Spleen (tissue), 11 donors: Measurements from ENCODE around the gene GRK3. TPM values are rescaled to one million over a fixed set of nuclear protein-coding genes. Genes with fewer than 3 reads are reported as not detected.
A peak's percentile ranks its signal among the peaks of the same experiment; 100 is the strongest.

Experiments used
- DNase-seq: peaks from one replicate; pipeline ENCODE4 v3.0.0-alpha.2; 2020
- H3K27ac ChIP-seq, 8 donors: fragments of 200-600 bp; sonication (generic) in 7 of 8; 1 replicate in 4 of 8; 2 replicates in 4 of 8; pipeline versions ENCODE4 v1.5.0 to v1.8.0; 2016 to 2021; ENCODE audit warnings: inconsistent platforms in 4 of 8, mild to moderate bottlenecking in 4 of 8, moderate library complexity in 1 of 8
- H3K27me3 ChIP-seq, 7 donors: fragments of 200-600 bp; sonication (generic) in 6 of 7; replicated peaks in 1 of 7; 1 replicate in 4 of 7; 2 replicates in 3 of 7; pipeline versions ENCODE4 v1.5.0 to v1.8.0; 2016 to 2021; ENCODE audit warnings: inconsistent platforms in 3 of 7, mild to moderate bottlenecking in 1 of 7
- H3K36me3 ChIP-seq, 6 donors: fragments of 200-600 bp; sonication (generic) in 5 of 6; 1 replicate in 4 of 6; 2 replicates in 2 of 6; pipeline versions ENCODE4 v1.5.0 to v1.8.0; 2016 to 2021; ENCODE audit warnings: inconsistent platforms in 2 of 6
- H3K4me1 ChIP-seq, 6 donors: fragments of 200-600 bp; sonication (generic) in 5 of 6; 1 replicate in 3 of 6; 2 replicates in 3 of 6; pipeline versions ENCODE4 v1.5.0 to v1.8.0; 2016 to 2021; ENCODE audit warnings: inconsistent platforms in 3 of 6
- H3K4me3 ChIP-seq, 8 donors: fragments of 200-600 bp; sonication (generic) in 7 of 8; 1 replicate in 4 of 8; 2 replicates in 4 of 8; pipeline versions ENCODE4 v1.5.0 to v1.8.0; 2016 to 2021; ENCODE audit warnings: inconsistent platforms in 4 of 8, mild to moderate bottlenecking in 4 of 8, moderate library complexity in 2 of 8
- H3K9me3 ChIP-seq, 8 donors: fragments of 200-600 bp; sonication (generic) in 7 of 8; 1 replicate in 4 of 8; 2 replicates in 4 of 8; pipeline versions ENCODE4 v1.5.0 to v1.8.0; 2016 to 2021; ENCODE audit warnings: inconsistent platforms in 4 of 8
- POLR2A ChIP-seq, 3 donors: fragments of 450-650 bp; IDR thresholded peaks; one replicate each; pipeline ENCODE4 v1.5.1; 2017; ENCODE audit warnings: antibody characterized with exemption in 3 of 3, mild to moderate bottlenecking in 1 of 3
- POLR2AphosphoS5 ChIP-seq, 3 donors: sonication (generic); formaldehyde crosslinking; IDR thresholded peaks; one replicate each; pipeline ENCODE4 v1.5.1; 2017; ENCODE audit warnings: antibody characterized with exemption in 3 of 3
- WGBS, 5 donors: extraction: QIAGEN DNeasy Blood & Tissue Kit in 3 of 5; methylation state at CpG; one replicate each; pipeline versions ENCODE4 v1.1.5 to v1.1.7; 2013 to 2018; 5-methylcytosine and 5-hydroxymethylcytosine counted together
- intact Hi-C: fragments of 100-400 bp; cut with DNase I; formaldehyde crosslinking; loops from one replicate; pipeline ENCODE4 v1.15.0; 2023; ENCODE audit warnings: low total_unique reads
- polyA plus RNA-seq, 3 donors: library from polyadenylated mRNA; stranded (reverse); fragments of 200-250 nt; gene quantifications; one replicate each; pipeline ENCODE4 v1.2.1, GENCODE V29; 2013
- total RNA-seq, 7 donors: library from RNA; depleted of rRNA in 3 of 7; stranded (reverse); fragments of >200 nt in 3 of 7; fragmentation: NEBNext Ultra II Directional in 4 of 7; extraction: Animal tissue kit (Norgen Biotek cat#: 25700) in 4 of 7; gene quantifications; one replicate each; pipeline versions ENCODE4 v1.1.0 to v1.2.1, GENCODE V29; 2016 to 2021
- TF ChIP-seq, protein P1 (sequence below), 11 experiments: fragments of 200-600 bp in 7 of 11; fragments of 450-650 bp in 4 of 11; sonication (generic) in 4 of 11; IDR thresholded peaks in 8 of 11; conservative IDR thresholded peaks in 3 of 11; 1 replicate in 7 of 11; 2 replicates in 4 of 11; pipeline versions ENCODE4 v1.4.0 to v1.8.0; 2016 to 2021; ENCODE audit warnings: antibody characterized with exemption in 11 of 11, inconsistent platforms in 4 of 11, mild to moderate bottlenecking in 1 of 11
- donor health status: healthy with polysubstance abuse.
- donor health status: DM: no; HTN: no; CAD: no; lungs with moderate emphysema.
- donor health status: DM: no; HTN: no; CAD: no.
- donor health status: Bipolar disorder and iron deficiency.
- donor health status: healthy.
- donor health status: DM: no; HTN: no; CAD: no.
- donor health status: DM: yes; HTN: yes; CAD: no.

GRK3 gene
- total and polyA plus RNA-seq, 10 donors = 9.3 to 60.7 (median 45.7) TPM

DNA sequence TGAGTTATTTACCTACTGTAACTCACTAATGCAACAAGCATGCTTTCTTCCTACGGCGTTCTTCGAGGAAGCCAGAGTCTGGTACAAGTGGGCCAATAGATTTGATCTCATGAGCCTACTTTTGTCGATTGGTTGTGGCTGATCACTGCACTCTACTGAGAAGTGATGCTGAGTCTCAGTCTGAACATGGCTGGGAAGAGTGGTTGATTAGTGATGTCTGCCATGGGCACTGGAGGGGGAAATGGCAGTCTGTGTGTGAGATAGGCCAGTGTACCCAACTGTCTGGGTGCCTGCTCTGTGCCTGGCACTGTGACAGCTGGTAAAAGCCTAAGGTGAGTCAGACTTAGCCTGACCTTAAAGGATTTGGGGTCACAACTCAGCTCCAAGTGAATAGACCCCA lies 205.9 kb downstream of the GRK3 start:
- intact Hi-C loops = loop anchor here (5.0 kb wide), 1 partner anchor 308 kb away; no protein-coding TSS in a partner anchor
- H3K4me1 ChIP-seq = peaks cover 0 to 7% (median 5%) of the 10 kb centered on the region in 6 donors

GRCh38 chr22:25772288-25772687 lies 207.8 kb downstream of the GRK3 start:
- intact Hi-C loops = loop anchor here (5.0 kb wide), 1 partner anchor 310 kb away; no protein-coding TSS in a partner anchor
- WGBS, 5 donors = 68 to 75% (median 73%) methylated on average over 7 to 9 of the region's 9 CpGs
- H3K36me3 ChIP-seq = no peaks in the 10 kb centered on the region

More for the DNA sequence above, 205.9 kb downstream of the GRK3 start:
- H3K4me3 ChIP-seq = no peak overlapping the region
- no peak for TF ChIP-seq POLR2AphosphoS5 (IDR thresholded peaks at IDR 0.05)
- no peak for TF ChIP-seq POLR2A (IDR thresholded peaks at IDR 0.05)
- TF ChIP-seq, protein P1, sequence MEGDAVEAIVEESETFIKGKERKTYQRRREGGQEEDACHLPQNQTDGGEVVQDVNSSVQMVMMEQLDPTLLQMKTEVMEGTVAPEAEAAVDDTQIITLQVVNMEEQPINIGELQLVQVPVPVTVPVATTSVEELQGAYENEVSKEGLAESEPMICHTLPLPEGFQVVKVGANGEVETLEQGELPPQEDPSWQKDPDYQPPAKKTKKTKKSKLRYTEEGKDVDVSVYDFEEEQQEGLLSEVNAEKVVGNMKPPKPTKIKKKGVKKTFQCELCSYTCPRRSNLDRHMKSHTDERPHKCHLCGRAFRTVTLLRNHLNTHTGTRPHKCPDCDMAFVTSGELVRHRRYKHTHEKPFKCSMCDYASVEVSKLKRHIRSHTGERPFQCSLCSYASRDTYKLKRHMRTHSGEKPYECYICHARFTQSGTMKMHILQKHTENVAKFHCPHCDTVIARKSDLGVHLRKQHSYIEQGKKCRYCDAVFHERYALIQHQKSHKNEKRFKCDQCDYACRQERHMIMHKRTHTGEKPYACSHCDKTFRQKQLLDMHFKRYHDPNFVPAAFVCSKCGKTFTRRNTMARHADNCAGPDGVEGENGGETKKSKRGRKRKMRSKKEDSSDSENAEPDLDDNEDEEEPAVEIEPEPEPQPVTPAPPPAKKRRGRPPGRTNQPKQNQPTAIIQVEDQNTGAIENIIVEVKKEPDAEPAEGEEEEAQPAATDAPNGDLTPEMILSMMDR (IDR thresholded peaks at IDR 0.05 in 8 of 11, conservative IDR thresholded peaks at IDR 0.05 in 3 of 11) = no peak
- DNase-seq = no peak
- peaks cover 0 to 10% (median 0%) of the 10 kb centered on the region in 7 donors for H3K27me3 ChIP-seq
- 93 to 98% (median 97%) methylated on average over 4 of the region's 4 CpGs for WGBS, 5 donors
- H3K9me3 ChIP-seq = peaks cover 0 to 26% (median 18%) of the 10 kb centered on the region in 8 donors
- H3K27ac ChIP-seq = no peak overlapping the region
- no peaks in the 10 kb centered on the region for H3K36me3 ChIP-seq

DNA sequence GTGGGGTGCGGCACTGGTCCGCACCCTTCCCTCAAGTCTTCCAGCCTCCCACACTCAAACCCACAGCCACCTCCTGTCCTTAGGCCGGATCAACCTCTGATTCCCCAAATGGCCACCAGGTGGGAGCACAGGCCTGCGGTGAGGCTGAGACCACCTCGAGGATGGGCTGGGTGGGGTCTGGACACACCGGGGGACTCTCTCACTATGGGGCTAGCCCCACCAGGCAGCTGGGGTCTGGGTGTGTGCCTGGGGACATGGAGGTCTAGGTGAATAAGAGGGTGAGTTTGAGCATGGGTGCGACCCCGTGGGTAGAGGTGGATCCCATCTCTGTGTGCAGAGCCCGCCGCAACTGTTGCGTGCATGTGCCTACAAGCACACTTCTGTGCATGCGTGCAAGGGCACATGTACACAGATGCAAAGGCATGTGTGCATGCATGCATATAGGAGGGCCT lies 210.1 kb downstream of the GRK3 start:
- 65 to 94% (median 68%) methylated on average over 6 to 12 of the region's 12 CpGs for WGBS, 5 donors
- H3K36me3 ChIP-seq = no peaks in the 10 kb centered on the region
- peaks cover 0 to 7% (median 5%) of the 10 kb centered on the region in 6 donors for H3K4me1 ChIP-seq
- DNase-seq = no peak
- peaks cover 0 to 15% (median 0%) of the 10 kb centered on the region in 7 donors for H3K27me3 ChIP-seq
- no peak for TF ChIP-seq POLR2AphosphoS5 (IDR thresholded peaks at IDR 0.05)
- TF ChIP-seq POLR2A (IDR thresholded peaks at IDR 0.05) = no peak
- TF ChIP-seq, protein P1 (IDR thresholded peaks at IDR 0.05 in 8 of 11, conservative IDR thresholded peaks at IDR 0.05 in 3 of 11) = peak in 6 of 11 experiments; percentile 34 to 53 (median 37)
- H3K9me3 ChIP-seq = no peaks in the 10 kb centered on the region
- no peak overlapping the region for H3K4me3 ChIP-seq
- no peak overlapping the region for H3K27ac ChIP-seq
- intact Hi-C loops = loop anchor here (5.0 kb wide), 1 partner anchor 312 kb away; no protein-coding TSS in a partner anchor

More at GRCh38 chr22:25772288-25772687, 207.8 kb downstream of the GRK3 start:
- Histone ChIP-seq H3K9me3 (peaks cover 0 to 7% (median under 1%) of the 10 kb centered on the region in 8 donors), H3K27me3 (peaks cover 0 to 10% (median 0%) of the 10 kb centered on the region in 7 donors), H3K27ac (no peak overlapping the region), H3K4me1 (peaks cover 0 to 7% (median 5%) of the 10 kb centered on the region in 6 donors), H3K4me3 (no peak overlapping the region)
- DNase-seq = no peak
- no peak for TF ChIP-seq POLR2A (IDR thresholded peaks at IDR 0.05)
- TF ChIP-seq POLR2AphosphoS5 (IDR thresholded peaks at IDR 0.05) = no peak
- TF ChIP-seq, protein P1 (IDR thresholded peaks at IDR 0.05 in 8 of 11, conservative IDR thresholded peaks at IDR 0.05 in 3 of 11) = no peak

GRCh38 chr22:25775531-25775930 lies 211.1 kb downstream of the GRK3 start:
- intact Hi-C loops = no loop called here
- TF ChIP-seq, protein P1 (IDR thresholded peaks at IDR 0.05 in 8 of 11, conservative IDR thresholded peaks at IDR 0.05 in 3 of 11) = no peak
- TF ChIP-seq POLR2A (IDR thresholded peaks at IDR 0.05) = no peak
- TF ChIP-seq POLR2AphosphoS5 (IDR thresholded peaks at IDR 0.05) = no peak
- H3K9me3 ChIP-seq = no peaks in the 10 kb centered on the region
- no peak overlapping the region for H3K27ac ChIP-seq
- no peaks in the 10 kb centered on the region for H3K36me3 ChIP-seq
- H3K4me1 ChIP-seq = peaks cover 0 to 7% (median 5%) of the 10 kb centered on the region in 6 donors
- no peak overlapping the region for H3K4me3 ChIP-seq
- no peak for DNase-seq
- peaks cover 0 to 20% (median 0%) of the 10 kb centered on the region in 7 donors for H3K27me3 ChIP-seq
- WGBS, 5 donors = 45 to 63% (median 55%) methylated on average over 8 of the region's 8 CpGs
